Retinal pigment epithelial cell (primary cell): ENCODE measurements around the gene BCKDK.

Experiments
- DNase-seq: peaks from one replicate; pipeline ENCODE4 v3.0.0-alpha.2; 2010; ENCODE audit warnings: low read depth
- H3K4me3 ChIP-seq: 2 replicates; pipeline ENCODE4 v1.5.1; 2011; ENCODE audit warnings: mild to moderate bottlenecking, low read length, control low read depth, moderate library complexity
- TF ChIP-seq, protein P1 (sequence below): conservative IDR thresholded peaks from 2 replicates; pipeline ENCODE4 v1.5.1; 2011; ENCODE audit warnings: low read depth, low read length, control low read depth, inconsistent platforms

BCKDK gene

GRCh38 chr16:31109622-31110021, 1.4 kb downstream of the BCKDK start:
- no peak overlapping the region for H3K4me3 ChIP-seq
- DNase-seq = no peak
- TF ChIP-seq, protein P1, sequence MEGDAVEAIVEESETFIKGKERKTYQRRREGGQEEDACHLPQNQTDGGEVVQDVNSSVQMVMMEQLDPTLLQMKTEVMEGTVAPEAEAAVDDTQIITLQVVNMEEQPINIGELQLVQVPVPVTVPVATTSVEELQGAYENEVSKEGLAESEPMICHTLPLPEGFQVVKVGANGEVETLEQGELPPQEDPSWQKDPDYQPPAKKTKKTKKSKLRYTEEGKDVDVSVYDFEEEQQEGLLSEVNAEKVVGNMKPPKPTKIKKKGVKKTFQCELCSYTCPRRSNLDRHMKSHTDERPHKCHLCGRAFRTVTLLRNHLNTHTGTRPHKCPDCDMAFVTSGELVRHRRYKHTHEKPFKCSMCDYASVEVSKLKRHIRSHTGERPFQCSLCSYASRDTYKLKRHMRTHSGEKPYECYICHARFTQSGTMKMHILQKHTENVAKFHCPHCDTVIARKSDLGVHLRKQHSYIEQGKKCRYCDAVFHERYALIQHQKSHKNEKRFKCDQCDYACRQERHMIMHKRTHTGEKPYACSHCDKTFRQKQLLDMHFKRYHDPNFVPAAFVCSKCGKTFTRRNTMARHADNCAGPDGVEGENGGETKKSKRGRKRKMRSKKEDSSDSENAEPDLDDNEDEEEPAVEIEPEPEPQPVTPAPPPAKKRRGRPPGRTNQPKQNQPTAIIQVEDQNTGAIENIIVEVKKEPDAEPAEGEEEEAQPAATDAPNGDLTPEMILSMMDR = no peak

DNA sequence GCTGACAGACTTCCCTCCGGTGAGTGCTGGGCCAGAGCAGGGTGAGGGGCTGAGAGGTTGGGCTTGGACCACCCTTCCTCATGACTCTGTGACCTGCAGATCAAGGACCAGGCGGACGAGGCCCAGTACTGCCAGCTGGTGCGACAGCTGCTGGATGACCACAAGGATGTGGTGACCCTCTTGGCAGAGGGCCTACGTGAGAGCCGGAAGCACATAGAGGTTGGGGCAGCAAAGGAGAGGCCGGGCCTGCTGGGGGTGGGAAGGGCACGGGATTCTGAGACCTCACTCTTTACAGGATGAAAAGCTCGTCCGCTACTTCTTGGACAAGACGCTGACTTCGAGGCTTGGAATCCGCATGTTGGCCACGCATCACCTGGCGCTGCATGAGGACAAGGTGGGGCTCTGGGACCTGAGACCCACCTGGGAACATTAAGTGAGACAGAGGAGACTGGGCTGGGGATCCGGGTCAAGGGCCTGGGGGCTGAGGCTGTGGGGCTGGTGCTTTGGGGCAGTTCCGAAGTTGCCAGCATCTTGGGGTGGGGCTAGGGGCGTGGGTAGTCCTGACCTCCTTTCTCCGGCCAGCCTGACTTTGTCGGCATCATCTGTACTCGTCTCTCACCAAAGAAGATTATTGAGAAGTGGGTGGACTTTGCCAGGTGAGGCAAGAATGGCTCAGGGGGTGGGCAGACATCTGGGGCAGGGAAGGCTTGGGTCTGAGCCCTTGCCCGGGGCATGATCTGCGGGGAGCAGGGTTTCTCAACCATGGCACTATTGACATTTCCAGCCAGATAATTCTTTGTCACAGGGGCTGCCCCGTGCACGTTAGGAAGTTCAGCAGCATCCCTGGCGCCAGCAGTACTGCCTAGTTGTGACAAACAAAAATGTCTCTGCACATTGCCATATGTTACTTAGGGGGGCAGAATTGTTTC, 2.2 kb downstream of the BCKDK start:
- no peak for DNase-seq
- TF ChIP-seq, protein P1 = no peak
- H3K4me3 ChIP-seq = no peak overlapping the region

DNA sequence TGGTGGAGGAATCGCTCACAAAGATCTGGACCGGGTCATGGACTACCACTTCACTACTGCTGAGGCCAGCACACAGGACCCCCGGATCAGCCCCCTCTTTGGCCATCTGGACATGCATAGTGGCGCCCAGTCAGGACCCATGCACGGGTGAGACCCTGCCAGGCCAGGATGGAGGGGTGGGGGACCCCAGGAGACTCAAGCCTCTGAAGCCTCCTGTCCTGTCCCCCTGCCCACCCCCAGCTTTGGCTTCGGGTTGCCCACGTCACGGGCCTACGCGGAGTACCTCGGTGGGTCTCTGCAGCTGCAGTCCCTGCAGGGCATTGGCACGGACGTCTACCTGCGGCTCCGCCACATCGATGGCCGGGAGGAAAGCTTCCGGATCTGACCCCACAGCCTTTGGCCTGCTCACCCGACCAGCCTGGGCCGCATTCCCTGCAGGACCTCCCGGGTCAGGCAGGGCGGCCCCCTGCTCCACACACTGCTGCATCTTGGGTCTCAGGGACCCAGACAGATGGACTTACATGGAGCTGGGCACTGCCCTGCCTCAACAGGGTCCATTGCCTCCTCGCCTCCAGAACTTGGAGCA, 3.8 kb downstream of the BCKDK start:
- no peak overlapping the region for H3K4me3 ChIP-seq
- TF ChIP-seq, protein P1 = no peak

DNA sequence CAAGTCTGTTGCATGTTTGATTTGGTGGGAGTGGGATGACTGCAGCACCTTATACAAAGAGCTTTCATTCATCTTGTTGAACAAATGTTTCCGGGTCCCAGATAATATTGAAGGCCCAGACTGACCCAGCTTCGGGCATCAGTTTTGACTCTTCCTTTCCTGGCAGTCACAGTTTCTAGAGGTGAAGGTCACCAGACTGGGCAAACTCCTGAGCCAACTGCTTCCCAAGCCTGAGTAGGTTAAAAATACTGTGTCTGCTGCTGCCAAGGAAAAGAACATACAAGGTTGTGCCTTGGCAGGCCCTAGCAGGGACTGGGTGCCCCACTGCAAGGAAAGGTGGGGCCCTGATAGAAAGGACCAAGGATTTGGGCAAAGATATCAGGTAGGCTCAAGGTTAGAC, 4.5 kb downstream of the BCKDK start:
- TF ChIP-seq, protein P1 = no peak
- no peak overlapping the region for H3K4me3 ChIP-seq
- DNase-seq = no peak

More for the DNA sequence above, 3.8 kb downstream of the BCKDK start:
- no peak for DNase-seq

GRCh38 chr16:31113121-31114120, 5.2 kb downstream of the BCKDK start:
- TF ChIP-seq, protein P1 = no peak

DNA sequence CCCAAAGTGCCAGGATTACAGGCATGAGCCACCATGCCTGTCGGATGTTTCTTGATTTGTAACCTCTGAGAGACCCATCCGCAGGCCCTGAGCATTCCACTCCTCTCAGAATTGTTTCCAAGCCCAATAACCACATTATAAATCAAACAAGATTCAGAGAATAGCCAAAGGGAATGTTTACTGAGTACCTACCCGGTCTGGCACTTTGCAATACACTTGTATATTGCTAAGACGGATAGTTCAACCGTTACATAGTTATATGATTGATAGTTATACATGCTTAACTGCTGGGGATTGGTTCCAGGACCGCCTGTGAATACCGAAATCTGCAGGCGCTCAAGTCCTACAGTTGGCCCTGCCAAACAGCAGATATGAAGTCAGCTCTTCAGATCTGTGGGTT, 6.3 kb downstream of the BCKDK start:
- TF ChIP-seq, protein P1 = no peak
- H3K4me3 ChIP-seq = no peak overlapping the region
- no peak for DNase-seq

More at GRCh38 chr16:31113121-31114120, 5.2 kb downstream of the BCKDK start:
- H3K4me3 ChIP-seq = no peak overlapping the region
- DNase-seq = no peak
